ENCODE results near the gene MT1F.

DNA sequence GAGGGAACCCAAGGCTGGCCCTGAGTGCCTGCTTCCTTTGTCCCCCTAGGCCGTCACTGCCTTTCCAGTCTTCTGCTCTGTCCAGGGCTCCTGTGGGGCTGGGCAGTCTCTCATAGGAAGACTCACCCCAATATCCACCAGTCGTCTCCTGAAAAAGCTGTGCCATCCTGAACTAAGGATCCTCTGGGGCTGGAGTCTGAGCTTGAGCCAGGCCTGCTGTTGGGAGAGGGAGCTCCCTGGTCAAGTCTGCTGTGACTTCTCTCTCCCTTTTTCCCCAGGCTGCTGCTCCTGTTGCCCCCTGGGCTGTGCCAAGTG lies 12.8 kb downstream of the MT1F start:
- TF ChIP-seq, protein P1, sequence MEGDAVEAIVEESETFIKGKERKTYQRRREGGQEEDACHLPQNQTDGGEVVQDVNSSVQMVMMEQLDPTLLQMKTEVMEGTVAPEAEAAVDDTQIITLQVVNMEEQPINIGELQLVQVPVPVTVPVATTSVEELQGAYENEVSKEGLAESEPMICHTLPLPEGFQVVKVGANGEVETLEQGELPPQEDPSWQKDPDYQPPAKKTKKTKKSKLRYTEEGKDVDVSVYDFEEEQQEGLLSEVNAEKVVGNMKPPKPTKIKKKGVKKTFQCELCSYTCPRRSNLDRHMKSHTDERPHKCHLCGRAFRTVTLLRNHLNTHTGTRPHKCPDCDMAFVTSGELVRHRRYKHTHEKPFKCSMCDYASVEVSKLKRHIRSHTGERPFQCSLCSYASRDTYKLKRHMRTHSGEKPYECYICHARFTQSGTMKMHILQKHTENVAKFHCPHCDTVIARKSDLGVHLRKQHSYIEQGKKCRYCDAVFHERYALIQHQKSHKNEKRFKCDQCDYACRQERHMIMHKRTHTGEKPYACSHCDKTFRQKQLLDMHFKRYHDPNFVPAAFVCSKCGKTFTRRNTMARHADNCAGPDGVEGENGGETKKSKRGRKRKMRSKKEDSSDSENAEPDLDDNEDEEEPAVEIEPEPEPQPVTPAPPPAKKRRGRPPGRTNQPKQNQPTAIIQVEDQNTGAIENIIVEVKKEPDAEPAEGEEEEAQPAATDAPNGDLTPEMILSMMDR (conservative IDR thresholded peaks at IDR 0.05; ENCODE audit: low read length) = no peak
- TF ChIP-seq EZH2phosphoT487 (IDR thresholded peaks at IDR 0.05; ENCODE audit: borderline replicate concordance, low read depth, low read length) = no peak
